ENCODE data around the gene TENT5A.
A peak's percentile ranks its signal among the peaks of the same experiment; 100 is the strongest.
"Not testable (repeated sequence)": the region's sequence is repeated elsewhere in the genome, so short reads cannot be mapped to it uniquely, and the experiment has no call there.

The TENT5A gene

GRCh38 chr6:81754906-81755305 lies 2.4 kb upstream of the TENT5A start:
- DNase-seq: no peak
- in situ Hi-C loops (cut with MboI; ENCODE audit: low pct_unique_long_range_greater_than_20kb, low sequenced_read_pairs): loop anchor here (25.0 kb wide), 1 partner anchor 232 kb away; no protein-coding TSS in a partner anchor

DNA sequence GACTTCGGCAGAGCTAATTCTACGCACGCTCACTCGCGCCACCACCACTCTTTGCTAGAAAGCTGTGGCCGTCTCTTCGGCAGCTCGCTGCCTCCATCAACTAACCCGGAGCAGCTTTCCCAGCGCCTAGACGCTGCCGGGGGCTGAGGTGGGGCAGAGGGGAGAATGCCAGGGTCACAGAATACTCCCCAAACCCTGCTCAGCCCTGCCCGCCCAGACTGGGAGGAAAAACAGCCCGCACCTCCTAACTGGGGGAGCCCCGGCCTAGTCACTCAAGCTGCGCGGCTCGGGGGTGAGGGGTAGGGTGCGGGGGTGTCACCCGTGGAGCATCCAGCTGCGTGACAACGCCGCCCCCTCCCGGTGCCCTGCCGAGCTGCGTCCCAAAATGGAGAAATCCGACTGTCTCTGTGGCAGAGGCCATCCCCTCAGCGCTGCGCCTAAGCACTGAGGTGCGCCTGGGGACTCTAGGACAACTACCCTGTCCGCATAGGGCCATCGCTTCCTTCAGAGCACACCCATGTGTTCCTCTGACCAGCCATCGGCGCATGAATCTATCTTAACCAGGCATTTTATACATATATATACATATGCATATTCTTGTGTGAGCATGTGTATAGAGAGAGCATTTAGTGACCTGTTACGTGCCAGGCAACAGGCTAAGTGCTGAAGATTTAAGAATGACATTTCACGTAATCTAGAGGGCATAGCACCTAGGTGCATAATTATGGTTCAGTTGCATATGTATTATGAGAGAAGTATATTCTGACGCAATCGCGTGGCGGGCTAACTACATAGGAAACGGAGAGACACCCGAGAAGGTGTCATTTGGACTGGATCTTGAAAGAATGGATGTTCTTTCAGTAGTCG lies 1.5 kb upstream of the TENT5A start:
- in situ Hi-C loops (cut with MboI; ENCODE audit: low pct_unique_long_range_greater_than_20kb, low sequenced_read_pairs): loop anchor here (25.0 kb wide), 1 partner anchor 233 kb away; no protein-coding TSS in a partner anchor
- DNase-seq: peak; percentile 88

GRCh38 chr6:81752921-81753710 lies 635 bp upstream of the TENT5A start:
- DNase-seq: peak; percentile 84
- in situ Hi-C loops (cut with MboI; ENCODE audit: low pct_unique_long_range_greater_than_20kb, low sequenced_read_pairs): loop anchor here (25.0 kb wide), 1 partner anchor 234 kb away; no protein-coding TSS in a partner anchor

DNA sequence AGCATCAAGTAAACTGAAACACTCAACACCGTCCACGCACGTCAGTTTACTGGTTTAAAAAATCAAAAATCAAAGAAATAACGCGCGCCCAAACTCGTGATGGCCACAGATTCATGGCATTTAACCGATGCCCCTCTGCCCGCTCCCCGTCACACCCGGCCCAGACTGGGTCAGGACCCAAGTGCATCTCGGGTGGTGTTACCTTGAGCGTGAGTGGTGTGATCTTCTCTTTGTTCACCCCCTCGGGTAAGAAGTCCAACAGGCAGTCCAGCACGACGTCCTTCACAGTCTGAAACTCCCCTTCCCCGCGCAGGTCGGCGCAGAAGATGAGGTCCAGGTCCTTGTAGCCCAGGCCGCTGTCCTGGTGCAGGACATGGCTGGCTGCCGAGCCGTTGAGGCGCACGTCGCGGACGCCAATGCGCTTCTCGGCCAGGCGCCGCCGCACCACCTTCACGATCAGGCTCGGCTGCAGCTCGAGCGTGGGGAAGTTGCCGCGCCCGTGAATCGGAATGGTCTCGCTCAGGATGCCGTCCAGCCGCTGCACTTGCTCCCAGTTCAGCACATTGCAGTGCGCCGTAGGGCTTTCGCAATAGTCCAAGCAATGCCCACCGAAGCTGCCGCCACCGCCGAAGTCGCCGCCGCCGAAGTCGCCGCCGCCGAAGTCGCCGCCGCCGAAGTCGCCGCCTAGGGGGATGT lies 945 bp downstream of the TENT5A start:
- peak; percentile 60 for DNase-seq
- in situ Hi-C loops (cut with MboI; ENCODE audit: low pct_unique_long_range_greater_than_20kb, low sequenced_read_pairs): loop anchor here (25.0 kb wide), 1 partner anchor 236 kb away; no protein-coding TSS in a partner anchor

DNA sequence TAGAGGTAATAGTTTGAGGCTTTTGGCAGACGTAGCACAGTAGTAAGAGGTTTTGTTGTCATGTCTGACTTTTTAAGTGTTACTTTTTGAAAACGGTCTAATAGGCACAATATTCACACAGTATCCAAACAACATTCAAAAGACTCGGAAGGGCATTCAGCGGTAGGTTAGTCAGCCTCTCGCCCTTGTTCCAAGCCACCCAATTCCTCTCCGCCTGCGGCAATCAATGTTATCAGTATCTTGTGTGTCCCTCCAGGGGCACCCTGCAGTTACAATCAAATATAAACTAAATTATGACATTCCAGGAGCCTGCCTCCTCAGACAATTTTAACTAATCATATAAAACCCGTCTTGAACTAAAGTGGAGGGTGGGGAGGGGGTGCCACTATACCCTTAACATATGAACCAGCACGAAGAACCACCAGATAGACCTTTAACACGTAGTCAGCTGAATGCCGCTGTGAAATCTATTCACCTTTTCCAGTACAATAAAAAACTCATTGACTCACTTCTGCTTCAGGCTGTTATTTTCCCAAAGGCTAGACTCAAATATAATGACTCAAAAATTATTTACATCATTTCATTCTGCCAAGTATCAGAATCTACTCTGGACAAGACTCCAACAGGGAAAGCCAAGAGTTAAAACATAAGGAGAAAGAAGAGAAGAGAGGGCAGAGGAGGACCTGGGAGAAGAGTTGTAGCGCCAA lies 1.6 kb downstream of the TENT5A start:
- in situ Hi-C loops (cut with MboI; ENCODE audit: low pct_unique_long_range_greater_than_20kb, low sequenced_read_pairs): loop anchor here (25.0 kb wide), 1 partner anchor 236 kb away; no protein-coding TSS in a partner anchor
- DNase-seq: peak; percentile 33

- DNase-seq: no peak
- in situ Hi-C loops (cut with MboI; ENCODE audit: low pct_unique_long_range_greater_than_20kb, low sequenced_read_pairs): loop anchor here (25.0 kb wide), 1 partner anchor 237 kb away; no protein-coding TSS in a partner anchor
Observed at GRCh38 chr6:81750200-81750599, 2.3 kb downstream of the TENT5A start.

DNA sequence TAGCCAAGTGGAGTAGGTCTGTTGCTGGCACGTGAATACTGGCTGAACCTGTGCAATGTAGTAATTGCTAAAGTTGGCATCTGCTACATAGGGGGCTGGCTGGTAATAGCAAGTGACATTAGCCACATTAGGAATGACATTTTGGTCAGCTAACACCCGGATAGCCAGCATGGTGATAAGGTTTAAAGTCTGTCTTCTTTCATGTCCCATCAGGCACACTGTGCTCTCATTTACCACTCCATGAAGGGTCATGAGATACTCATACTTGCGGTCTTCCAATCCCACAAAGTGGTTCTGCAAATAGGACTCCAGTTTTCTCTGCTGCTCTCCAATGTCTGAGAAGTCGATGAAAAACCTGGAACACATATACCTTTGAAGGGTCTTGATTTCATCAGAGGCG lies 2.8 kb downstream of the TENT5A start:
- in situ Hi-C loops (cut with MboI; ENCODE audit: low pct_unique_long_range_greater_than_20kb, low sequenced_read_pairs): loop anchor here (25.0 kb wide), 1 partner anchor 238 kb away; no protein-coding TSS in a partner anchor
- peak; percentile 31 for DNase-seq

GRCh38 chr6:81748994-81749393 lies 3.5 kb downstream of the TENT5A start:
- DNase-seq: no peak
- in situ Hi-C loops (cut with MboI; ENCODE audit: low pct_unique_long_range_greater_than_20kb, low sequenced_read_pairs): no loop called here

DNA sequence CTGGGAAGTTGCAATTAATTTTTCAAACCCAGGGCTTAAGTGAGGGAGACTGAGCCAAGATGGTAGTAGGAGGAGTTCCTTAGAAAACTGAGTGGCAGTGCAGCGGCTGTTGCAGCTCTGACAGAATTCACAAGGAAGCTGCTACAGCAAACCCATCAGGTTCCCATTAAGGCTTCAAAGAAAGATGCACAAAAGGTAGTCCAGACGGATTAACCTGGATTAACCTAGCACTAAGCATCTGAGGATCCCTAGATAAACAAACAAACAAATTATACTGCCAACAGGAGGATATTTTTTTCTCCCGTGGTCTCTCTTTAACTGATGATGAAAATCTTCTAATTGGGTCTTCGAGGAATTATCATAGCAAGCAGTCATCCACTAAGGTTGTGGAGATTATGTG lies 5.2 kb downstream of the TENT5A start:
- no peak for DNase-seq
- in situ Hi-C loops (cut with MboI; ENCODE audit: low pct_unique_long_range_greater_than_20kb, low sequenced_read_pairs): no loop called here

- in situ Hi-C loops (cut with MboI; ENCODE audit: low pct_unique_long_range_greater_than_20kb, low sequenced_read_pairs): no loop called here
- peak; percentile 41 for DNase-seq
Observed at GRCh38 chr6:81744131-81744530, 8.3 kb downstream of the TENT5A start.

GRCh38 chr6:81743649-81744048 lies 8.8 kb downstream of the TENT5A start:
- in situ Hi-C loops (cut with MboI; ENCODE audit: low pct_unique_long_range_greater_than_20kb, low sequenced_read_pairs): no loop called here
- no peak for DNase-seq

DNA sequence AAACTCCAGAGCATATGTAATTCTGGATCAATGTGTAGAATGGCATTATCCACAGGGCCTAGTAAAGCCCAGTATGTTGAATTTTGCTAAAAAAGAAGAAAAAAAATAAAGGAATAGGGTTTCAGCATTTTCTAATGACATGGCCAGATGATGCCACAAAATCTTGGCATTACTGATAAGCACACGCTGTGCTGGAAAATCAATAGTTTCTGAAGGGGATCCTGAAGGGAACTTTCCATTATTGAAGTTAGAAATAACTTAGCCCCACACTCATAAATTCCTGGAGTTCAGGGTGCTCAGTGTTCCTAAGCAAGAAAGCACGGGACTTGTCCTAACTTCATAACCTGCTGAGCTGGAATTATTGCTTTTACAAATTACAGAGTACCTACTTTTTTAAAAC lies 10.8 kb downstream of the TENT5A start:
- in situ Hi-C loops (cut with MboI; ENCODE audit: low pct_unique_long_range_greater_than_20kb, low sequenced_read_pairs): no loop called here
- DNase-seq: no peak

DNA sequence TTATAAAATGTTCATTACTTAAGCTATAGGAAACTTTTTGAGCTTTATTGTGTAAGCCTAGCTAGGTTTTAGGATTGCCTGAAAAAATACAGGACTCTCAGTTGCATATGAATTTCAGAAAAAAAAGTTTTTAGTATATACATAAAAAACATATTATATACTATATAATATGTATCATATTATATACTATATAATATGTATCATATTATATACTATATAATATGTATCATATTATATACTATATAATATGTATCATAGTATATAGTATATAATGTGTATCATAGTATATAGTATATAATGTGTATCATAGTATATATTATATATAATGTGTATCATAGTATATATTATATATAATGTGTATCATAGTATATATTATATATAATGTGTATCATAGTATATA lies 11.9 kb downstream of the TENT5A start:
- in situ Hi-C loops (cut with MboI; ENCODE audit: low pct_unique_long_range_greater_than_20kb, low sequenced_read_pairs): not testable (repeated sequence)

GRCh38 chr6:81739230-81740195 lies 13.0 kb downstream of the TENT5A start:
- in situ Hi-C loops (cut with MboI; ENCODE audit: low pct_unique_long_range_greater_than_20kb, low sequenced_read_pairs): no loop called here
- DNase-seq: no peak

More for the DNA sequence above, 11.9 kb downstream of the TENT5A start:
- not testable (repeated sequence) for DNase-seq

DNA sequence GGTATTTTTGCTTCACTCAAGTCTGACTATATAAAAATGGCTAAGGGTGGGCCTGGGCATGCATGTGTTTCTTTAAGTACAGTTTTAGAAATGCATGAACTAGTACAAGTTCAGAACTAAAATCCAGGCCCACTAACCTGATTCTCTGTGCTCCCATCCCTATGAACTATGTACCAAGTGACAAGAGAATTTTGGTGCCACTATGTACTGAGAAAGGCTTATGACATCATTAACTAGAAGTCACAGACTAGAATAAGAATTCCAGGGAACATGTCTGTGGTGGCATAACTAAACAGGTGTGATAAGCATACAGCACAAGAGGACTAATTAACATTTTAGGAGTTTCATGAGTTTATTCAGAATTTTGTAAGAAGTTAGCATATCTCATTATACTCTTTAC lies 16.1 kb downstream of the TENT5A start:
- in situ Hi-C loops (cut with MboI; ENCODE audit: low pct_unique_long_range_greater_than_20kb, low sequenced_read_pairs): no loop called here
- DNase-seq: no peak

DNA sequence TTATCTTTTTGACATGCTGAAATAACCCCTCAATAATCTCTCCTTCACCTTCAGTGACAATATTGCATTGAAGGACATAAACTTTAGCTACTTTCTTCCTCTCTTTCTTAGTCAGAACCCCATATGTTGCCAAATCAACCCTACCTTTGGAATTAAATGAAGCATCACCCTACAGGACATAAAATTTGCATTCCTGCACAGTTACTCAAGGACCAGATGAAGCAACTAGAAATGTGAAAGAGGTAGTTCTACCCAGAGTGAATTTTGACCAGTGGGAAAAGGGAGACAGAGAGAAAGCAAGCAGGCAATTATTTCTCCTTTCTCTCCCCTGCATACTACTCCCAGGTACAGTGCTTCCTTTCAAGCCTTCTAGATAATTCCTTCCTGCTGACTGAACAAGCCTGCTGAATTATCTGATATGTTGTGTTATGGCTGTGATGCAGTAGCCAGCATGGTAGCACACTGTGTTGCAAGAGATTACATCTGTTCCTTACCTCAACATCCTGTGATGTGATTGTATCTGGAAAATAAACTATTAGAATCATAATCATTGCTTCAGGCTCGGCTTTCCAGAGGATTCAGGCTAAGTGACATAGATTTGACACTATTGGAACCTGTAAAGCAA lies 16.6 kb downstream of the TENT5A start:
- no peak for DNase-seq
- in situ Hi-C loops (cut with MboI; ENCODE audit: low pct_unique_long_range_greater_than_20kb, low sequenced_read_pairs): no loop called here

DNA sequence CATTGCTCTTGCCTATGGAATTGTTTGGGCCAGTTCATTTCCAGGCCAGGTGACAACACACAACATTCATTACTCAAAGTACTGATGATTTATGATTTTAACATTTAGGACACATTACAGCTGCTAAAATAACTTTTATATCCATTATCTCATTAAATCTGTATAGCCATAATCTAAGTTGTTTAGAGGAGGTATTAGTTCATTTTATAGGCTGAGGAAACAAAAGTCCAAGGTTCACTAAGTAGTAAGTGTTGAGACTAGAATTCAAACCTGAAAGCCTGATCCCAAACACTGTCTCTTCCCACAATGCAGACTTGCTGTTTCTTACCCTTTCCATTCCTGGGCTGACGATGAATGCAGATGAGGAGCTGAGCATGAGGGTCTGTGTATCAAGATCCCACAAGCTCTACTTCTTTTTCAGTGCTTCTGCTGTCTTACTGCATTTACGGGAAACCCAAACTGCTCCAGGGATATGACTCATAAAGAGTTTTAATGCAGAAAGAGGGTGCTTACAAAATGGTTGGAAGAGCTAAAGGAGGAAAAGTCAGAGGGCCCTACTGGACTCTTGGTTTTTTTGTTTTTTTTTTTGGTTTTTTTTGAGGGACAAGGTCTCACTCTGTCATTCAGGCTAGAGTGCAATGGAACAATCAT lies 17.9 kb downstream of the TENT5A start:
- in situ Hi-C loops (cut with MboI; ENCODE audit: low pct_unique_long_range_greater_than_20kb, low sequenced_read_pairs): no loop called here
- no peak for DNase-seq

Measured in KBM-7 (cell line).